PFSK-1 (cell line): ENCODE results near the gene GUCY1A2.

Source experiments
- FOXP2 ChIP-seq: optimal IDR thresholded peaks from 2 replicates; pipeline ENCODE3; 2011; ENCODE audit warnings: borderline replicate concordance, control low read depth, inconsistent platforms; ENCODE audit not compliant: insufficient read depth; ENCODE audit errors: extremely low read length, extremely low read depth
- POLR2AphosphoS5 ChIP-seq: IDR thresholded peaks from 2 replicates; pipeline ENCODE4 v1.6.1; 2012; ENCODE audit warnings: low read depth, mild to moderate bottlenecking, control low read depth, low read length, moderate library complexity
- REST ChIP-seq, 2 experiments: IDR thresholded peaks; 2 replicates each; pipeline versions ENCODE4 v1.6.1 to v1.8.0; 2011 to 2012; ENCODE audit warnings: low read depth in 2 of 2, low read length in 2 of 2, control low read depth in 1 of 2, inconsistent platforms in 1 of 2, mild to moderate bottlenecking in 1 of 2, moderate library complexity in 1 of 2; ENCODE audit not compliant: insufficient read depth in 1 of 2
- SIN3A ChIP-seq: IDR thresholded peaks from 2 replicates; pipeline ENCODE4 v1.6.1; 2012; ENCODE audit warnings: mild to moderate bottlenecking, low read length, moderate library complexity, borderline replicate concordance; ENCODE audit not compliant: insufficient read depth
- TAF1 ChIP-seq: IDR thresholded peaks from 2 replicates; pipeline ENCODE4 v1.6.1; 2012; ENCODE audit warnings: low read length, control low read depth, borderline replicate concordance; ENCODE audit not compliant: insufficient read depth

The GUCY1A2 gene

GRCh38 chr11:106983991-106984390, 34.3 kb downstream of the GUCY1A2 start:
- TF ChIP-seq POLR2AphosphoS5 (no peak), TAF1 (no peak), SIN3A (no peak), FOXP2 (no peak), REST (IDR thresholded peaks at IDR 0.05; ENCODE audit: insufficient read depth in 1 of 2, low read depth in 2 of 2, low read length in 2 of 2) (no peak)

GRCh38 chr11:106983261-106983660, 35.0 kb downstream of the GUCY1A2 start:
- no peak for TF ChIP-seq SIN3A
- no peak for TF ChIP-seq TAF1
- TF ChIP-seq FOXP2: no peak

- TF ChIP-seq REST (IDR thresholded peaks at IDR 0.05; ENCODE audit: insufficient read depth in 1 of 2, low read depth in 2 of 2, low read length in 2 of 2) (no peak), FOXP2 (no peak), POLR2AphosphoS5 (no peak), SIN3A (no peak), TAF1 (no peak)
Measured at GRCh38 chr11:106974831-106975230, 43.4 kb downstream of the GUCY1A2 start.

- TF ChIP-seq REST (IDR thresholded peaks at IDR 0.05; ENCODE audit: insufficient read depth in 1 of 2, low read depth in 2 of 2, low read length in 2 of 2) (no peak), SIN3A (no peak), FOXP2 (no peak), POLR2AphosphoS5 (no peak), TAF1 (no peak)
Measured at GRCh38 chr11:106971864-106972263, 46.4 kb downstream of the GUCY1A2 start.

- TF ChIP-seq FOXP2: no peak
Measured at GRCh38 chr11:106969644-106970355, 48.5 kb downstream of the GUCY1A2 start.

- TF ChIP-seq REST (IDR thresholded peaks at IDR 0.05; ENCODE audit: insufficient read depth in 1 of 2, low read depth in 2 of 2, low read length in 2 of 2) (no peak), SIN3A (no peak)
Measured at GRCh38 chr11:106962995-106963394, 55.3 kb downstream of the GUCY1A2 start.
